GM19193 (cell line): Measurements from ENCODE around the gene RIMS1.

Experiments
- POLR2A ChIP-seq: IDR thresholded peaks from 4 replicates; pipeline ENCODE4 v1.6.1; 2011; ENCODE audit not compliant: insufficient read depth, insufficient read length; ENCODE audit errors: extremely low read depth

Gene RIMS1

DNA sequence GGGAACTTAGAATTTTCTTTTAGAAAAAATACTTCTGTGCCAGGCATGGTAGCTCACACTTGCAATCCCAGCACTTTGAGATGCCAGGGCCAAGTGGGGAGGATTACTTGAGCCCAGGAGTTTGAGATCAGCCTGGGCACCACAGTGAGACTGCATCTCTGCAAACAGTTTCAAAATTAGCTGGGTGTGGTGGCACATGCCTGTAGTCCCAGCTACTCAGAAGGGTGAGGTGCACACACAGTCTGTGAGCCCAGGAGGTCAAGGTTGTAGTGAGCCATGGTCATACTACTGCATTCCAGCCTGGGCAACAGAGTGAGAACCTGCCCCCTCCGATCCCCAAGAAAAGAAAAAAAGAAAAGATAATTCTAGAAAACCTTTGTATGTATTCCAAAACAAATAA lies 389.5 kb downstream of the RIMS1 start:
- TF ChIP-seq POLR2A: no peak

DNA sequence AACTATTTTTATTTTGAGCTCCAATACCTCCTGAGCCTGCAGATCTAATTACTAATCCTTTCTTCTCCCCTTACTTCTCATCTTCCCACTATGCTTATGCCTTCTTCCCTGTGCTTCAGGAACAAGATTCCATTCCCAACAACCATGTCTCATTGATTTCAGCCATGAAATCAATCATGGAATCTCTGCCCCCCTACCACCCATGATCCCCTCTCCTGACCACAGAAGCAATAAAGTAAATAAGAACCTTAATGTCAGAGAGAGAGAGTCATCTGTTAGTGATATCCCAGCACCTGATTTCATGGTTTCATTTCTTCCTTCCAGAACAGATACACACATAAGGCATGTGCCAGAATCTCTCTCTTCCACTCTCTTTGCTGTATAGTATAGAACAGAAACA lies 395.9 kb downstream of the RIMS1 start:
- TF ChIP-seq POLR2A: no peak

DNA sequence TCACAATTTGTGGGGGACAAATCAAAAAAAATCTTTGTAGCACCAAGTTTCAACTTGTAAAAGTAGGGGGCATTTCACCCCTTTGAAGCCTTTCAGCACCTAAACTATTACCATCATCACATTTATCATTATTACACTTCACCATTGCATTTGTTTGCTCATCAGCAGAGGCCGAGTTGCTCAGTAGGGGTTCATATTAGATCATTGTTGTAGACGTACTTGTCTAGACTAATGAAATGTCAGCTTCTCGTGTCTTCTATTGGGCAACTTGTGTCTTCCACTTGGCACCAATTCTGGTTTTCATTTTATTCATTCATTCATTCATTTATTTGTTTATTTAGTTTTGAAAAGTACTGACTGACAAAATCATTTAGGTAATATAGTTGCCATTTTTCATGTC lies 397.2 kb downstream of the RIMS1 start:
- TF ChIP-seq POLR2A: no peak

DNA sequence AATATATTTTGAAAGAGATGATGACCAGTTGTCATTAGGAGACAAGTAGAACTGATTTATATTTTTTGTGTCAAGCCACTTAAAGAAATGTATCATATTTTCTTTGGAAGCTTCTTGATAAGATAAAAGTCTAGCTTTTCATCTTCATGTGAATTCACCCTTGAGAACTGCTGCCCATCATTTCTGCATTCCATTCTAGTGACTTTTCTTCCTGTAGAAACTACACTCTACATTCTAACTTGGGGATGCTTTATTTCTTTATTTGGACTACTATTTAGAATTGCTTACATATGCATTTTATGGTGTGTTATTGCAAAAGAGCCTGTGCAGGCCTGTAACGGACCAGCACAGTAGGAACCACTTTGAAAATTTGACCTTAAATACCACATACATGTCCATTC lies 400.6 kb downstream of the RIMS1 start:
- no peak for TF ChIP-seq POLR2A

DNA sequence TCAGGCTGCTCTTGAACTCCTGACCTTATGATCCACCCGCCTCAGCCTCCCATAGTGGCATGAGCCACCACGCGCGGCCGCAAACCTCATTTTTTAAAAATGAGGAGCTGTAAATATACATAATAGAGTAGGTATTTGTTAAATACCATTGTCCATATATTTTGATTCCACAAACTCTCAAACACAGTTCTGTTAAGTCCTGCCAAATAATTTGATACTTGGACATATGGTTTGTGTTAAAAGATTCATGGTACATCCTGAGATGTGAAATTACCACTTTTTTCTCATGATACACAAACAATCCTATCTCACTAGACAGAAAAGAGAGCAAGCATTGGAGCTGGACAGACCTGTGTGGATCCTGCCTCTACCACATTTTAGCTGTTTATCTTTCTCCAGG lies 401.5 kb downstream of the RIMS1 start:
- no peak for TF ChIP-seq POLR2A

DNA sequence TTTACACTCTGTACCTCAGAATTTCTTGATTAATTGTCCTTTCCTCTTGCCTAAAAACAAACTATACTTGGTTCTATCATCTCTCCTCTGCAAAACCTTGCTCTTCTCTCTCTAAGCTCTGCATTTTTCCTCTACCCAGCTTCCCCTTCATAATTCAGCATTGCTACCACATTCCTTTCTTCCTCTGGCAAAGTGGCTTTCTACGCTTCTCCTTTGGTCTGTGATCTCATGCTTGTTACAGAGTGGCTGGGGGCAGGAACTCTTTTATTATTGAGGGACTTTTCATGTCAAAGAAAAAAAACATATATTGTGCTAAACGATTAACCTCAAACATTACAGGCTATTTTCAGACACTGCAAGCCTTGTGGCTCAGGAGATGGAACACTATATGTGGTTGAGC lies 402.2 kb downstream of the RIMS1 start:
- TF ChIP-seq POLR2A: no peak

DNA sequence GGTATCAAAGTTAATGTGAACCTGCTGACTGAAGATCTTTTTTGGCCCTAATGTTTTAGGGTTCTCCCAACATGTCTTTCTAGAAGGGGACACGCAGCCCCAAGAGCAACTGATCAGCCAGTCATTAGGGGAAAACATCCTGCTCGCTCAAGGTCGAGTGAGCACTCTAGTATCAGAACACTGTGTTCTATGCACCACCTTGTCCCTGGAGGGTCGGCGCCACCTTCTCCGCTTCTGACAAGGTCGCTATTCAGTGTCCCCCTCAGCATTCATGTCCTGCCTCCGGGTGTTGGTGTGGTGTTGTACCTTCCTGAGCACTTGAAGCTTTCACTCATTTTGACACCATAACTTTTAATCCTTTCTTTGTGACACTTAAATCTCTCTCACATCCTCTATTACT lies 404.3 kb downstream of the RIMS1 start:
- TF ChIP-seq POLR2A: no peak

DNA sequence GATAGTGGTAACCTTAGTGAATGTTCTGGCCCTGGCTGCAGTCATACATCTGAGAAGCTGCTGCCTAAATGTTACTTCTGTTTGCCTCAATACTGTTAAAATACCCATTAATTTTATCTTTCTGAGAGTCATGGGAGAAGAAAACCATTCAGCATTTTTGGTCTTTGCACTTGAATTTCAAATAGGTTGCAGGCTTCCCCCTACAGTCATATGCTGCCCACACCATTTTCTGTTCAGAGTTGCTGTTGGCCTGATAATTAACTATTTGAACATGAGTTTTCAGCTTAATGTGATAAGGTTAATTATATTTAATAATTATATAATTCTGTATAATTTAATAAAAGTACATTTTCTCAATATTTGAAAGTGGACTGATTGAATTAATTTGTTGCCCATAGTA lies 410.0 kb downstream of the RIMS1 start:
- no peak for TF ChIP-seq POLR2A

DNA sequence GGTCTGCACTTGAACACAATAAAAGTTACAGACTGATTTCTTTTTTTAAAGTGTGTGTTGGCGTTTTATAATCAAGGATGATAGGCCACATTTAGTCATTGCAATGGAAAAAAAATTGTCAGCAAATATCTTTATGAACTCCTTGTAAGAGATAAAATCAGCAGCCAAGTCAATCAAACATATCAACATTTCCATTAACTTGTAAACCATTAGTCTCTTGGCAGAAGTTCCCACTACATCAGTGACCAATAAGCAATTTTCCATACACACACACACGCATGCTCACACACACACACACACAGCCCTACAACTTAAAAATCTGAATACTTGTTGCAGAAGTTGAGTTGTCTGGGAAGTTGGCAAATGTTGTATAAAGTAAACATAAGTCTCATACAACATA lies 419.6 kb downstream of the RIMS1 start:
- TF ChIP-seq POLR2A: no peak

DNA sequence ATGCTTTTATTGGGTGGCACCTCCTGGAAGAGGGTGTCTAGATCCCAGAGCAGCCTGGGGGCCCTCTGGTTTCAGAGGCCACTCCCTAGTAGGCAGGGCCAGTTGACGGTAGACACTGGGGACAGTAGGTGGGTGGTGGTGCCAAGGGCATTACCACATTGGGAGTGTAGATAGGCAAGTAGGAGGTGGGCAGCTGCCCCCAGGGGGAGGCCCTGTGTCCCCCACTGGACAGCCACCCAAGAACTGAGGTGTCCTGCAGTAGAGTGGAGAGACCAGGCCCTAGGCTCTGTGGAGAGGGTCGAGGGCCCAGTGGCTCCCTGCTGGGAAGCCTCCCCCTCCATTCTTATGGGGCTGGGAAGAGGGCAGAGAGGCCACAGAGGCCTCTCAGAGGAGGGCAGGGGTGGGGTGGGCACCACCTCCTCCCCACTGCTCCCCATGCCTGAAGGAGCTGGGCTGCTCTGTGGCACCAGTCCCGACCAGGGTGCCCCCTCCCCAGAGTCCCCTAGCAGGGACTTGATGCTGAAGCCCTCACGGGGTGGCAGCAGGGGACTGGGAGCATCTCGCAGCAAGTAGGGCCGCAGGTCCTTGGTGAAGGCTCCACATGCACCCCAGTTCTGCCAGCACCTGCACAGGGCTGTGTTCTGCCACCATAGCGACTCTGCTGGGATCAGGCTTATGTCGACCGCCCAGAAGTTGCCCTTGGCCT lies 430.5 kb downstream of the RIMS1 start:
- no peak for TF ChIP-seq POLR2A

DNA sequence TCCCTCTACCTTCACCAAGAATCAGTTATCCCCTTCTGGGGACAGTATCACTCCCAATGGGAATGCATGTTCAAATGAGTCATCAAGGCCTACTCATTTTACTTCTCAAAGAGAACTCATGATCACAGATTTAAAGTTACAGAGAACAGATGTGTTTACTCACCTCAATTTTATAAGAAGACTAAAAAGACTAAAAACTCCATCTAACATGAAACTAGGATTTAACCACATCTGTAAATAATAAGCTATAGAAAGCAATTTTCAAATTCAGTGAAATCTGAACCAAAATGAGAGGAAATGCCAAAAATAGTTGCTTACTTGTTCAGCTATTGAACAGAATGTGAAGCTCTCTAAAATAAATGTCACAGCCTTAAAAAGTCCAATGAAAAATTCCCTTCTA lies 435.4 kb downstream of the RIMS1 start:
- no peak for TF ChIP-seq POLR2A

DNA sequence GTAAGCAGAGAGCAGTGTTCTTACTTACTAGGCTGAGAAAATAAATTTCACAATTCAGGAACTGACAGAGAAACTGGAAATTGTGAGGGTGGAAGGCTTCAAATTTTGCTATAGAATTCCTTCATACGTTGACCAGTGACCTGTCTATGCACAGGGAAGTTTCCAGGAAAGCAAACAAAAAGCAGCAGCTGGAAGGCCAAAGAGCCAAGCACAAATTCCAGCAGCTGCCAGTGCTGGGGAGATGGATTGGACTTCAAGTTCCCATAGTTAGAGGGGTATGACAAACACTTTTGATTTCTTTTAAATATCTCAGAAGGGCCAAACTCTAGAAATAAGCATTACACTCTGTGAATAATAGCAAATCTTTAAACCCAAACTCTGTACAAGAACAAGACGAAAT lies 436.4 kb downstream of the RIMS1 start:
- TF ChIP-seq POLR2A: no peak

DNA sequence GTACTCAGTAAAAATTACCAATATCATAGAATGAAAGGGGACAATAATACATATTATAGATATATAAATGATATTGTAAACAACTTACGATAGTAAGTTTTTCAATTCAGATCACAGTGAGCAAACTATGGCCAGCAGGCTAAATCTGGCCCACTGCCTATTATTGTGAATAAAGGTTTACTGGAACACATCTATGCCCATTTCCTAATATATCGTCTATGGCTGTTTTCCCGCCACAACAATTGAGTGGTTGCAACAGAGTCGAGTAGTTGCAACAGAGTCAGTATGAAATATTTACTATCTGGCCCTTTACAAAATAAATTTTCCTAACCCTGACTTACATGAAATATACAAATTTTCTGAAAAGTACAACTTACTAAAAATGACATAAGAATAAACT lies 438.2 kb downstream of the RIMS1 start:
- TF ChIP-seq POLR2A: no peak

DNA sequence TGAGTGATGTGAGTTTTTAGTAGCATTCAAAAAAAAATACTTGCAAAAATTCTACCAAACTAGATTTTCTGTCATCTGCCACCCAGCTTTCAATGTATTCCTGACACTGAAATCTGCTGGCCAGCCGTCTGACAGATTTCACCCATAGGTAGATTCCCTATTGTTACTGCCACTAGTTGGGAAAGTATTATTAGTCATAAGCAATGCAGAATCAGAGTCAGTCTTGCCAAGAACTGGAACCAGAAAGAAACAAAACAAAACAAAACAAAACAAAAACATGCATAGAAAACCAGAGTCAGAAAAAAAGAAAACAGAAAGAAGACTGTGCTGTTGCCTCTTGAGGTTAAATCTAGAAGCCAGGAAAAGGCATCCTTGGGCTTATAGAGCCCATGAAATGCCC lies 442.4 kb downstream of the RIMS1 start:
- no peak for TF ChIP-seq POLR2A

DNA sequence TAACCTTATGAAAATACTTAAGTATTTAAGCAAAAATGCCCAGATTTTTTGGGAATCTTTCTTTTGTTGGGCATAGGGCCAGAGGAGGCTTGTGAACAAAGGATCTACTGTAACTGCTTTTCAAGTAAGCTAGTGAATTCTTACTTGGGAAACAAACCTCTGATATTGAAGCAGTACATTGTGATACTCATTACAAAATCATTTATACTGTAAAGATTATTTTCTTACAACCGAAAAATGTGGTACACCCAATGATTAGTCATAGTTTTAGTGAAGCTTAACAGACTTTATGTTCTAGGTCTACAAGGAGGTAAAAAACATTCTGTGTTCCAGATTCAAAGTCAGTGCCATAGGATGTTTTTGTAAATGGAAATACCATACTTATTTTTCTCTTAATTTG lies 462.6 kb downstream of the RIMS1 start:
- no peak for TF ChIP-seq POLR2A

DNA sequence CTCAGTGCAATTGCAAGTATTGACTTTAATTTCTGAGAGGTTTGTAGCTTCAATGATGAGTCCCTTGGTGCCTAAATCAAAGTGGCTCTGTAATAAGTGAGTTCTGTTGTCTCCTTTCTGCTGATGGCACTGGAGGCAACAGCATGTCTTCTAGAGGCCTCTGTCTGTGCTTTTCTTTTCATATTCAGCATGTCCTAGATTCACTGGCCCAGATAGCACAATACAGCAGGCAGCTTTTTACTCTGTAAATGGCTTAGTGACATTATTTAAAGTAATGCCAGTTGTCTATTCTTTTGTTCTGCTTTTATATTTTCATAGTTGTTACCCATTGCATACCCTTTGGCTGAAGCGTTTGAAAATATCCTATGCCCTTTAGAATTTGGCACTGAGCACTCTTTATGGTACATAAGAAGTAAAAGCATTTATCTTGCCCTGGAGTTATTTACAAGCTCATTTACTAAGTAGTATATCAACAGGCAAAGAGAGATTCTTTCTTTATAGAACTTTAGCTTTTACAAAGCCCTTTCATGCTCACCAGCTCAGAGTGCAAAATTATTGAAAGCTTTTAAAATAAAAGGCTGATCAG lies 464.0 kb downstream of the RIMS1 start:
- TF ChIP-seq POLR2A: no peak
